Measurements from ENCODE around the gene APOM.

The APOM gene

GRCh38 chr6:31614684-31615578 is 40.8 kb upstream of the APOM start, which contains the start of gene AIF1:
Gene AIF1, plus strand, starts transcription at chr6:31615234. Its CDS starts 96 bp downstream, at chr6:31615330.
- H3K36me3 ChIP-seq = no peaks in the 10 kb centered on the region
- no peak within 1 kb of the TSS for H3K4me3 ChIP-seq (ENCODE audit: low read depth, low read length)
- H3K9me3 ChIP-seq (ENCODE audit: severe bottlenecking) = no peaks in the 10 kb centered on the region
- H3K27me3 ChIP-seq (ENCODE audit: insufficient read depth, low read depth, severe bottlenecking) = no peaks in the 10 kb centered on the region
- no peak within 1 kb of the TSS for H3K27ac ChIP-seq
- TF ChIP-seq CTCF (IDR thresholded peaks at IDR 0.05; ENCODE audit: low read depth, low read length) = no peak
- DNase-seq = no peak

- DNase-seq = no peak
- no peak for TF ChIP-seq CTCF (IDR thresholded peaks at IDR 0.05; ENCODE audit: low read depth, low read length)
- Histone ChIP-seq H3K4me3 (ENCODE audit: low read depth, low read length) (no peak overlapping the region), H3K9me3 (ENCODE audit: severe bottlenecking) (no peaks in the 10 kb centered on the region), H3K27me3 (ENCODE audit: insufficient read depth, low read depth, severe bottlenecking) (no peaks in the 10 kb centered on the region), H3K36me3 (peaks cover under 1% of the 10 kb centered on the region; the same call in 1 of the 2 replicates), H3K27ac (no peak overlapping the region)
Measured at GRCh38 chr6:31615748-31616147, 39.9 kb upstream of the APOM start.

GRCh38 chr6:31617010-31617409 is 38.7 kb upstream of the APOM start:
- no peaks in the 10 kb centered on the region for H3K9me3 ChIP-seq (ENCODE audit: severe bottlenecking)
- H3K27ac ChIP-seq = no peak overlapping the region
- H3K36me3 ChIP-seq = peaks cover 13% of the 10 kb centered on the region
- TF ChIP-seq CTCF (IDR thresholded peaks at IDR 0.05; ENCODE audit: low read depth, low read length) = no peak
- DNase-seq = no peak
- H3K27me3 ChIP-seq (ENCODE audit: insufficient read depth, low read depth, severe bottlenecking) = no peaks in the 10 kb centered on the region
- no peak overlapping the region for H3K4me3 ChIP-seq (ENCODE audit: low read depth, low read length)

- Histone ChIP-seq H3K27ac (peak overlapping the region; percentile 95), H3K27me3 (ENCODE audit: insufficient read depth, low read depth, severe bottlenecking) (no peaks in the 10 kb centered on the region), H3K4me3 (ENCODE audit: low read depth, low read length) (peak overlapping the region; percentile 63), H3K9me3 (ENCODE audit: severe bottlenecking) (no peaks in the 10 kb centered on the region), H3K36me3 (peaks cover 43% of the 10 kb centered on the region)
- DNase-seq = peak; percentile 100
- no peak for TF ChIP-seq CTCF (IDR thresholded peaks at IDR 0.05; ENCODE audit: low read depth, low read length)
Measured at GRCh38 chr6:31619805-31620585, 35.7 kb upstream of the APOM start.

- Histone ChIP-seq H3K27me3 (ENCODE audit: insufficient read depth, low read depth, severe bottlenecking) (no peaks in the 10 kb centered on the region), H3K9me3 (ENCODE audit: severe bottlenecking) (no peaks in the 10 kb centered on the region), H3K27ac (peak within 1 kb of the TSS; percentile 99), H3K36me3 (peaks cover 51% of the 10 kb centered on the region), H3K4me3 (ENCODE audit: low read depth, low read length) (peak within 1 kb of the TSS; percentile 74)
- no peak for TF ChIP-seq CTCF (IDR thresholded peaks at IDR 0.05; ENCODE audit: low read depth, low read length)
- DNase-seq = peak; percentile 92
Measured at GRCh38 chr6:31620586-31621319, 34.9 kb upstream of the APOM start, which contains the start of gene PRRC2A. Gene PRRC2A, plus strand, starts transcription at chr6:31620715. Its CDS starts 2,075 bp downstream, at chr6:31622790.
